A375 (cell line): ENCODE data around the gene TCF21. TPM values are rescaled to one million over a fixed set of nuclear protein-coding genes. Genes with fewer than 3 reads are reported as not detected.

Experiments
- total RNA-seq: library from RNA; depleted of rRNA; stranded (reverse); fragments of >200 nt; shearing (Covaris generic); gene quantifications from 2 replicates; pipeline ENCODE4 v1.2.3, GENCODE V29; 2014; rRNA removed

TCF21 gene
- total RNA-seq = 0.08 TPM in 1 of 2 replicates, not detected in the other

GRCh38 chr6:133888929-133889556 lies at the start of gene TCF21:
Gene TCF21 (plus strand): TSS chr6:133889113. CDS start chr6:133889398, 285 bp downstream.

Other genes with a start within 250 kb of the TCF21 start
- 28.3 and 34.9 TPM in 2 replicates for gene TBPL1, start 64.1 kb downstream of the TCF21 start, total RNA-seq
- 0.53 and 0.98 TPM in 2 replicates for gene SLC2A12, start 163.5 kb downstream of the TCF21 start, total RNA-seq